H9 (cell line): ENCODE data around the gene PNPLA7. TPM values are rescaled to one million over a fixed set of nuclear protein-coding genes. Genes with fewer than 3 reads are reported as not detected.
"Not testable (repeated sequence)": the region's sequence is repeated elsewhere in the genome, so short reads cannot be mapped to it uniquely, and the experiment has no call there.

Experiments
- DNase-seq: peaks from one replicate; pipeline ENCODE4 v3.0.0-alpha.2; 2017
- H2AFZ ChIP-seq: one replicate; pipeline ENCODE4 v1.6.1; 2013; ENCODE audit warnings: mild to moderate bottlenecking, low read length, control low read depth, moderate library complexity
- H2AK5ac ChIP-seq: 2 replicates; pipeline ENCODE4 v1.6.1; 2013; ENCODE audit warnings: low read length, control low read depth, mixed read lengths; ENCODE audit not compliant: insufficient read length
- H2BK120ac ChIP-seq: one replicate; pipeline ENCODE4 v1.6.1; 2013; ENCODE audit warnings: low read depth, mild to moderate bottlenecking, low read length, control low read depth, inconsistent platforms; ENCODE audit not compliant: poor library complexity, severe bottlenecking
- H2BK12ac ChIP-seq: 2 replicates; pipeline ENCODE4 v1.6.1; 2013; ENCODE audit warnings: low read length, control low read depth, mixed read lengths, low read depth; ENCODE audit not compliant: insufficient read length
- H2BK15ac ChIP-seq: 2 replicates; pipeline ENCODE4 v1.6.1; 2013; ENCODE audit warnings: low read depth, low read length, control low read depth
- H2BK20ac ChIP-seq: one replicate; pipeline ENCODE4 v1.6.1; 2013; ENCODE audit warnings: low read depth, mild to moderate bottlenecking, low read length, control low read depth, inconsistent platforms; ENCODE audit not compliant: poor library complexity, severe bottlenecking
- H2BK5ac ChIP-seq: 2 replicates; pipeline ENCODE4 v1.6.1; 2013; ENCODE audit warnings: low read length, control low read depth, mixed read lengths; ENCODE audit not compliant: insufficient read length
- H3K14ac ChIP-seq: 2 replicates; pipeline ENCODE4 v1.6.1; 2013; ENCODE audit warnings: low read length, control low read depth; ENCODE audit not compliant: insufficient read depth
- H3K18ac ChIP-seq: 2 replicates; pipeline ENCODE4 v1.6.1; 2013; ENCODE audit warnings: low read depth, mild to moderate bottlenecking, mixed read lengths, low read length, control low read depth; ENCODE audit not compliant: insufficient read length
- H3K23ac ChIP-seq: 2 replicates; pipeline ENCODE4 v1.6.1; 2013; ENCODE audit warnings: low read length, control low read depth, mixed read lengths, low read depth; ENCODE audit not compliant: insufficient read length
- H3K23me2 ChIP-seq: 2 replicates; pipeline ENCODE4 v1.6.1; 2013; ENCODE audit warnings: low read depth, mild to moderate bottlenecking, mixed read lengths, low read length, control low read depth; ENCODE audit not compliant: insufficient read length, poor library complexity, severe bottlenecking
- H3K27ac ChIP-seq: 2 replicates; pipeline ENCODE4 v1.5.1; 2013; ENCODE audit warnings: low read length, control low read depth, mixed read lengths, low read depth; ENCODE audit not compliant: insufficient read length
- H3K27me3 ChIP-seq: 2 replicates; pipeline ENCODE4 v1.6.1; 2013; ENCODE audit warnings: low read length, control low read depth, inconsistent platforms; ENCODE audit not compliant: insufficient read depth
- H3K4ac ChIP-seq: 2 replicates; pipeline ENCODE4 v1.6.1; 2013; ENCODE audit warnings: low read depth, mild to moderate bottlenecking, control low read depth, inconsistent platforms, low read length, moderate library complexity
- H3K4me1 ChIP-seq: 2 replicates; pipeline ENCODE4 v1.6.1; 2013; ENCODE audit warnings: low read length, control low read depth, inconsistent platforms; ENCODE audit not compliant: insufficient read depth
- H3K4me2 ChIP-seq: 2 replicates; pipeline ENCODE4 v1.6.1; 2013; ENCODE audit warnings: low read length, control low read depth, mixed read lengths; ENCODE audit not compliant: insufficient read length, insufficient read depth
- H3K56ac ChIP-seq: 2 replicates; pipeline ENCODE4 v1.6.1; 2013; ENCODE audit warnings: low read depth, mild to moderate bottlenecking, mixed read lengths, low read length, control low read depth; ENCODE audit not compliant: insufficient read length
- H3K79me1 ChIP-seq: 2 replicates; pipeline ENCODE4 v1.6.1; 2013; ENCODE audit warnings: low read depth, mild to moderate bottlenecking, moderate library complexity, low read length, control low read depth, inconsistent platforms; ENCODE audit not compliant: insufficient read depth, poor library complexity, severe bottlenecking
- H3K79me2 ChIP-seq: 2 replicates; pipeline ENCODE4 v1.6.1; 2013; ENCODE audit warnings: low read length, control low read depth, inconsistent platforms; ENCODE audit not compliant: insufficient read depth
- H3K9ac ChIP-seq: 2 replicates; pipeline ENCODE4 v1.6.1; 2013; ENCODE audit warnings: low read length, control low read depth, mixed read lengths; ENCODE audit not compliant: insufficient read length; ENCODE audit errors: extremely low read depth
- H3K9me3 ChIP-seq: one replicate; pipeline ENCODE4 v1.6.1; 2013; ENCODE audit warnings: low read depth, low read length, inconsistent platforms; ENCODE audit not compliant: control insufficient read depth
- H3T11ph ChIP-seq: one replicate; pipeline ENCODE4 v1.6.1; 2013; ENCODE audit warnings: mild to moderate bottlenecking, low read length, control low read depth, inconsistent platforms
- H4K20me1 ChIP-seq: one replicate; pipeline ENCODE4 v1.6.1; 2013; ENCODE audit not compliant: control insufficient read depth, insufficient read length, insufficient read depth
- H4K5ac ChIP-seq: 2 replicates; pipeline ENCODE4 v1.6.1; 2013; ENCODE audit warnings: low read depth, mild to moderate bottlenecking, mixed read lengths, low read length, control low read depth; ENCODE audit not compliant: insufficient read length
- H4K8ac ChIP-seq: replicated peaks from 2 replicates; pipeline ENCODE4 v1.6.1; 2013; ENCODE audit warnings: low read length, control low read depth, mixed read lengths, low read depth; ENCODE audit not compliant: insufficient read length
- H4K91ac ChIP-seq: 2 replicates; pipeline ENCODE4 v1.6.1; 2013; ENCODE audit warnings: low read depth, mild to moderate bottlenecking, moderate library complexity, mixed read lengths, low read length, control low read depth; ENCODE audit not compliant: insufficient read length
- H3K27ac Mint-ChIP-seq, 3 experiments: 2 replicates in 2 of 3; 3 replicates in 1 of 3; pipeline ENCODE4 v1.8.0; 2020 to 2021; ENCODE audit warnings: mixed read lengths in 3 of 3, mild to moderate bottlenecking in 1 of 3, moderate library complexity in 1 of 3
- H3K27me3 Mint-ChIP-seq: 2 replicates; pipeline ENCODE4 v1.8.0; 2021; ENCODE audit warnings: low read depth, mild to moderate bottlenecking, moderate library complexity, mixed read lengths
- H3K36me3 Mint-ChIP-seq, 3 experiments: 2 replicates in 2 of 3; 3 replicates in 1 of 3; pipeline ENCODE4 v1.8.0; 2020 to 2021; ENCODE audit warnings: low read depth in 3 of 3, mixed read lengths in 3 of 3; ENCODE audit not compliant: insufficient read depth in 1 of 3
- H3K4me1 Mint-ChIP-seq, 2 experiments: 2 replicates each; pipeline ENCODE4 v1.8.0; 2020; ENCODE audit warnings: mixed read lengths in 2 of 2
- H3K4me3 Mint-ChIP-seq, 2 experiments: 2 replicates in 1 of 2; 3 replicates in 1 of 2; pipeline ENCODE4 v1.8.0; 2020 to 2021; ENCODE audit warnings: mild to moderate bottlenecking in 2 of 2, mixed read lengths in 2 of 2, moderate library complexity in 1 of 2
- H3K9me3 Mint-ChIP-seq, 2 experiments: 2 replicates in 1 of 2; 3 replicates in 1 of 2; pipeline ENCODE4 v1.8.0; 2020; ENCODE audit warnings: mild to moderate bottlenecking in 2 of 2, mixed read lengths in 2 of 2, moderate library complexity in 1 of 2
- WGBS: extraction: QIAGEN DNeasy Blood & Tissue Kit; methylation state at CpG from one replicate; pipeline ENCODE4 v1.1.7; 2013; ENCODE audit warnings: missing lambda C conversion rate, low lambda C conversion rate, mixed read lengths; ENCODE audit not compliant: insufficient read length; ENCODE audit errors: extremely low coverage; 5-methylcytosine and 5-hydroxymethylcytosine counted together
- total RNA-seq: library from RNA; stranded (reverse); gene quantifications from 2 replicates; pipeline ENCODE4 v1.2.1, GENCODE V29; 2021
- TF ChIP-seq, protein P1 (sequence below): fragments of 200-600 bp; sonication (generic); conservative IDR thresholded peaks from 3 replicates; pipeline ENCODE4 v1.8.0; 2021; ENCODE audit warnings: antibody characterized with exemption, mild to moderate bottlenecking

PNPLA7 gene
- total RNA-seq, 1 experiment from 2014 or later = 1.8 TPM

DNA sequence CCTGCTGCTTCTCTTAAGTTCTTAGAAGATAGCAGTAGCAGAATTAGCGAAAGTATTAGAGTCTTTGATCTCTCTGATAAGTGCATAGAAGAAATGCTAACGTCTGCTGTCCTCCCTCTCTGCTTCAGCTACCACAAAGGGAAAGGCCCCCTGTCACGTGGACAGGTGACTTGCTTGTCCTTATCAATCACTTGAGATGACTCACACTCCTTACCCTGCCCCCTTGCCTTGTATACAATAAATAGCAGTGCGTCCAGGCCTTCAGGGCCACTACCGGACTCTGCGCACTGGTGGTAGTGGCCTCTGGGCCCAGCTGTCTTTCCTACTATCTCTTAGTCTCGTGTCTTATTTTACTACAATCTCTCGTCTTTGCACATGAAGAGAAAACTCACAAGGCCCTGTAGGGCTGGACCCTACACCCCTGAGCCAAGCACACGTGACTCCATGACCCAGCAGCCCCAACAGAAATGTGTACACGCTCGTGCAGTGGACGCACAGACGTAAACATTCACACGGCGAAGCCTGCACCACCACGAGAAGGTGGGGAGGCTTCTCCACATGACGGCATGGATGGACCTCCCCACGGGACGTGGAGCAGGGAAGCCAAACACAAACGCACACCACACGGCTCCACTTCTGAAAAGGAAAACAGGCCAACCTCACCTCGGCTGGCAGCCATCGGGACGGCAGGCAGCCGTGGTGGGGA is 38.3 kb downstream of the PNPLA7 start:
- Mint-ChIP-seq H3K27ac (no peak overlapping the region), H3K36me3 (peaks cover 0 to 2% (median 0%) of the 10 kb centered on the region in 3 experiments; a peak in 4 of 7 replicates), H3K9me3 (peaks cover 17 to 49% of the 10 kb centered on the region in 2 experiments), H3K27me3 (peaks cover 9% of the 10 kb centered on the region), H3K4me1 (no peaks in the 10 kb centered on the region), H3K4me3 (no peak overlapping the region)
- Histone ChIP-seq H3K79me1 (no peaks in the 10 kb centered on the region), H3K4me2 (no peak overlapping the region), H3K27ac (no peak overlapping the region), H3K23me2 (no peaks in the 10 kb centered on the region), H2BK20ac (no peak overlapping the region), H4K5ac (no peak overlapping the region), H2AK5ac (no peak overlapping the region), H3K9ac (no peak overlapping the region), H2BK15ac (no peak overlapping the region), H4K91ac (no peak overlapping the region), H3K79me2 (no peaks in the 10 kb centered on the region), H2BK12ac (no peak overlapping the region), H3K4ac (no peak overlapping the region), H2BK5ac (no peak overlapping the region), H4K8ac (no peak overlapping the region), H3T11ph (no peak overlapping the region), H3K14ac (no peak overlapping the region), H3K18ac (no peak overlapping the region), H3K4me1 (no peaks in the 10 kb centered on the region), H3K56ac (no peak overlapping the region), H3K23ac (no peak overlapping the region), H3K9me3 (no peaks in the 10 kb centered on the region), H3K27me3 (no peaks in the 10 kb centered on the region), H4K20me1 (no peaks in the 10 kb centered on the region), H2BK120ac (no peak overlapping the region), H2AFZ (no peak overlapping the region)
- DNase-seq = no peak
- no CpG with 5 or more reads among the region's 25 CpGs for WGBS
- TF ChIP-seq, protein P1, sequence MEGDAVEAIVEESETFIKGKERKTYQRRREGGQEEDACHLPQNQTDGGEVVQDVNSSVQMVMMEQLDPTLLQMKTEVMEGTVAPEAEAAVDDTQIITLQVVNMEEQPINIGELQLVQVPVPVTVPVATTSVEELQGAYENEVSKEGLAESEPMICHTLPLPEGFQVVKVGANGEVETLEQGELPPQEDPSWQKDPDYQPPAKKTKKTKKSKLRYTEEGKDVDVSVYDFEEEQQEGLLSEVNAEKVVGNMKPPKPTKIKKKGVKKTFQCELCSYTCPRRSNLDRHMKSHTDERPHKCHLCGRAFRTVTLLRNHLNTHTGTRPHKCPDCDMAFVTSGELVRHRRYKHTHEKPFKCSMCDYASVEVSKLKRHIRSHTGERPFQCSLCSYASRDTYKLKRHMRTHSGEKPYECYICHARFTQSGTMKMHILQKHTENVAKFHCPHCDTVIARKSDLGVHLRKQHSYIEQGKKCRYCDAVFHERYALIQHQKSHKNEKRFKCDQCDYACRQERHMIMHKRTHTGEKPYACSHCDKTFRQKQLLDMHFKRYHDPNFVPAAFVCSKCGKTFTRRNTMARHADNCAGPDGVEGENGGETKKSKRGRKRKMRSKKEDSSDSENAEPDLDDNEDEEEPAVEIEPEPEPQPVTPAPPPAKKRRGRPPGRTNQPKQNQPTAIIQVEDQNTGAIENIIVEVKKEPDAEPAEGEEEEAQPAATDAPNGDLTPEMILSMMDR = no peak

DNA sequence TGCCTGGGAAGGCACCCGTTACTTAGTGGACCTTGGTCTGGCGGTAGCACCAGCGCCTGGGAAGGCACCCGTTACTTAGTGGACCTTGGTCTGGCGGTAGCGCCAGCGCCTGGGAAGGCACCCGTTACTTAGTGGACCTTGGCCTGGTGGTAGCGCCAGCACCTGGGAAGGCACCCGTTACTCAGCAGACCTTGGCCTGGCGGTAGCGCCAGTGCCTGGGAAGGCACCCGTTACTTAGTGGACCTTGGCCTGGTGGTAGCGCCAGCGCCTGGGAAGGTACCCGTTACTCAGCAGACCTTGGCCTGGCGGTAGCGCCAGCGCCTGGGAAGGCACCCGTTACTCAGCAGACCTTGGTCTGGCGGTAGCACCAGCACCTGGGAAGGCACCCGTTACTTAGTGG is 39.1 kb downstream of the PNPLA7 start:
- not testable (repeated sequence) for H2BK5ac ChIP-seq, H3K9me3 ChIP-seq, H3K27ac ChIP-seq, H3K79me2 ChIP-seq, H2BK120ac ChIP-seq, H3K56ac ChIP-seq, H3K14ac ChIP-seq, H3K9ac ChIP-seq, H3K23ac ChIP-seq, H3K4me2 ChIP-seq, H3K79me1 ChIP-seq, H2BK12ac ChIP-seq, H3K27me3 Mint-ChIP-seq, H4K20me1 ChIP-seq, H3K4me1 ChIP-seq, H3K36me3 Mint-ChIP-seq, H2BK15ac ChIP-seq, H3K4me3 Mint-ChIP-seq, H4K8ac ChIP-seq, DNase-seq, H2AK5ac ChIP-seq, H3K27me3 ChIP-seq, H3K4ac ChIP-seq, H4K91ac ChIP-seq, H3K23me2 ChIP-seq, H3T11ph ChIP-seq, H3K18ac ChIP-seq, H4K5ac ChIP-seq, H3K4me1 Mint-ChIP-seq, H3K27ac Mint-ChIP-seq, H2BK20ac ChIP-seq, H2AFZ ChIP-seq
- no CpG with 5 or more reads among the region's 22 CpGs for WGBS
- peaks cover 17 to 57% of the 10 kb centered on the region in 2 experiments for H3K9me3 Mint-ChIP-seq
